MM.1S (cell line): ENCODE results near the gene PNMT.

Source experiments
- DNase-seq: peaks from one replicate; pipeline ENCODE4 v3.0.0-alpha.2; 2015
- H2AFZ ChIP-seq: fragments of 300-600 bp; sonication (generic); 2 replicates; pipeline ENCODE4 v1.6.0; 2016; ENCODE audit warnings: antibody characterized with exemption, low read length
- H3F3A ChIP-seq: fragments of 300-600 bp; sonication (generic); 2 replicates; pipeline ENCODE4 v1.6.1; 2016; ENCODE audit warnings: mild to moderate bottlenecking, antibody characterized with exemption, low read length, moderate library complexity, mixed read lengths; ENCODE audit not compliant: insufficient read depth
- H3K27ac ChIP-seq: fragments of 300-600 bp; sonication (generic); 2 replicates; pipeline ENCODE4 v1.5.1; 2016; ENCODE audit warnings: mild to moderate bottlenecking, low read length
- H3K27me3 ChIP-seq: fragments of 300-600 bp; sonication (generic); replicated peaks from 2 replicates; pipeline ENCODE4 v1.6.0; 2016; ENCODE audit warnings: low read length; ENCODE audit not compliant: insufficient read depth
- H3K36me3 ChIP-seq: fragments of 300-600 bp; sonication (generic); replicated peaks from 2 replicates; pipeline ENCODE4 v1.6.1; 2016; ENCODE audit warnings: mild to moderate bottlenecking, low read length, mixed read lengths; ENCODE audit not compliant: insufficient read depth
- H3K4me1 ChIP-seq: fragments of 300-600 bp; sonication (generic); 2 replicates; pipeline ENCODE4 v1.6.1; 2016; ENCODE audit warnings: low read length, mixed read lengths
- H3K4me2 ChIP-seq: fragments of 300-600 bp; sonication (generic); 2 replicates; pipeline ENCODE4 v1.6.0; 2016; ENCODE audit warnings: low read depth, low read length
- H3K4me3 ChIP-seq: fragments of 300-600 bp; sonication (generic); 2 replicates; pipeline ENCODE4 v1.5.1; 2016; ENCODE audit warnings: low read length, mixed read lengths
- H3K79me2 ChIP-seq: fragments of 300-600 bp; sonication (generic); 2 replicates; pipeline ENCODE4 v1.6.1; 2016; ENCODE audit warnings: mixed run types, low read length, mixed read lengths
- H3K9ac ChIP-seq: fragments of 300-600 bp; sonication (generic); 2 replicates; pipeline ENCODE4 v1.6.1; 2016; ENCODE audit warnings: low read length, mixed read lengths
- H3K9me2 ChIP-seq: fragments of 300-600 bp; sonication (generic); replicated peaks from 2 replicates; pipeline ENCODE4 v1.6.1; 2016; ENCODE audit warnings: mild to moderate bottlenecking, low read length, mixed read lengths; ENCODE audit not compliant: insufficient read depth
- H3K9me3 ChIP-seq: fragments of 300-600 bp; sonication (generic); replicated peaks from 2 replicates; pipeline ENCODE4 v1.6.1; 2016; ENCODE audit warnings: mild to moderate bottlenecking, low read length, mixed read lengths; ENCODE audit not compliant: insufficient read depth
- H4K20me1 ChIP-seq: fragments of 300-600 bp; sonication (generic); 2 replicates; pipeline ENCODE4 v1.6.1; 2016; ENCODE audit warnings: mild to moderate bottlenecking, low read length, moderate library complexity, mixed read lengths; ENCODE audit not compliant: insufficient read depth
- EZH2 ChIP-seq: fragments of 300-600 bp; sonication (generic); optimal IDR thresholded peaks from 2 replicates; pipeline ENCODE3; 2017; ENCODE audit warnings: low read depth, mild to moderate bottlenecking, antibody characterized with exemption, low read length, mixed read lengths
- EZH2phosphoT487 ChIP-seq: fragments of 300-600 bp; sonication (generic); IDR thresholded peaks from 2 replicates; pipeline ENCODE4 v1.6.1; 2018; ENCODE audit warnings: antibody characterized with exemption, low read length
- TF ChIP-seq, protein P1 (sequence below): fragments of 300-600 bp; sonication (generic); IDR thresholded peaks from 2 replicates; pipeline ENCODE4 v1.5.1; 2016; ENCODE audit warnings: antibody characterized with exemption, low read length, mixed read lengths

Gene PNMT

DNA sequence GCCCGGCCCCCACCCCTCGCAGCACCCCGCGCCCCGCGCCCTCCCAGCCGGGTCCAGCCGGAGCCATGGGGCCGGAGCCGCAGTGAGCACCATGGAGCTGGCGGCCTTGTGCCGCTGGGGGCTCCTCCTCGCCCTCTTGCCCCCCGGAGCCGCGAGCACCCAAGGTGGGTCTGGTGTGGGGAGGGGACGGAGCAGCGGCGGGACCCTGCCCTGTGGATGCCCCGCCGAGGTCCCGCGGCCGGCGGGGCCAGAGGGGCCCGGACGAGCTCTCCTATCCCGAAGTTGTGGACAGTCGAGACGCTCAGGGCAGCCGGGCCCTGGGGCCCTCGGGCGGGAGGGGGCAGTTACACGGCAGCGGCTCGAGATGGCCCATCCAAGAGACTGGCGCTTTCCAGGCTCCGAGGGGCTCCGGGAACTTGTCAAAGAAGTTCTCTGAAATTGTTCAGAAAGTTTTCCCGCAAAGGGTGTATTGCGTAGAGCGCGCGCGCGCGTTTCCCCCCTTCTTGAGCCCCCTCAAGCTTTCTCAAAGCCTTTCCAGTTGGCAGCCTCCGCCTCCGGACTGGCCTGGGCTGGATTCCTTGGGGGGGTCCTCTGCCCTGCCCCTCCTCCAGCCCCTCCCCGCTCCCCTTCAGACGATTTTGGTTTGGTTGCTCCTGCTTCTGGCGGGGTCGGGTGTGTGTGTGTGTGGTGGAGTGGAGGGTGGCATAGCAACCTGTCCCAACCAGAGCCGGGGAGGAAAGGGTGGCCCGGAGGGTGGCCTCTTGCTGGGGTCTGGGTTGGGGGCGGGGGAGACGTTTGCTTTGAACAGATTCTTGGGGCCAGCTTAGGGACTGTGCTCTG lies 32.1 kb downstream of the PNMT start:
- Histone ChIP-seq H4K20me1 (no peaks in the 10 kb centered on the region), H3K9me2 (no peaks in the 10 kb centered on the region), H3K4me3 (no peak overlapping the region), H3K4me1 (peaks cover 17% of the 10 kb centered on the region), H3K79me2 (no peaks in the 10 kb centered on the region), H3F3A (no peaks in the 10 kb centered on the region), H3K27me3 (no peaks in the 10 kb centered on the region), H3K9ac (no peak overlapping the region), H3K4me2 (no peak overlapping the region), H3K36me3 (no peaks in the 10 kb centered on the region), H3K9me3 (no peaks in the 10 kb centered on the region), H2AFZ (no peak overlapping the region), H3K27ac (no peak overlapping the region)
- no peak for DNase-seq
- TF ChIP-seq, protein P1, sequence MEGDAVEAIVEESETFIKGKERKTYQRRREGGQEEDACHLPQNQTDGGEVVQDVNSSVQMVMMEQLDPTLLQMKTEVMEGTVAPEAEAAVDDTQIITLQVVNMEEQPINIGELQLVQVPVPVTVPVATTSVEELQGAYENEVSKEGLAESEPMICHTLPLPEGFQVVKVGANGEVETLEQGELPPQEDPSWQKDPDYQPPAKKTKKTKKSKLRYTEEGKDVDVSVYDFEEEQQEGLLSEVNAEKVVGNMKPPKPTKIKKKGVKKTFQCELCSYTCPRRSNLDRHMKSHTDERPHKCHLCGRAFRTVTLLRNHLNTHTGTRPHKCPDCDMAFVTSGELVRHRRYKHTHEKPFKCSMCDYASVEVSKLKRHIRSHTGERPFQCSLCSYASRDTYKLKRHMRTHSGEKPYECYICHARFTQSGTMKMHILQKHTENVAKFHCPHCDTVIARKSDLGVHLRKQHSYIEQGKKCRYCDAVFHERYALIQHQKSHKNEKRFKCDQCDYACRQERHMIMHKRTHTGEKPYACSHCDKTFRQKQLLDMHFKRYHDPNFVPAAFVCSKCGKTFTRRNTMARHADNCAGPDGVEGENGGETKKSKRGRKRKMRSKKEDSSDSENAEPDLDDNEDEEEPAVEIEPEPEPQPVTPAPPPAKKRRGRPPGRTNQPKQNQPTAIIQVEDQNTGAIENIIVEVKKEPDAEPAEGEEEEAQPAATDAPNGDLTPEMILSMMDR: no peak
- TF ChIP-seq EZH2phosphoT487: no peak
- no peak for TF ChIP-seq EZH2

DNA sequence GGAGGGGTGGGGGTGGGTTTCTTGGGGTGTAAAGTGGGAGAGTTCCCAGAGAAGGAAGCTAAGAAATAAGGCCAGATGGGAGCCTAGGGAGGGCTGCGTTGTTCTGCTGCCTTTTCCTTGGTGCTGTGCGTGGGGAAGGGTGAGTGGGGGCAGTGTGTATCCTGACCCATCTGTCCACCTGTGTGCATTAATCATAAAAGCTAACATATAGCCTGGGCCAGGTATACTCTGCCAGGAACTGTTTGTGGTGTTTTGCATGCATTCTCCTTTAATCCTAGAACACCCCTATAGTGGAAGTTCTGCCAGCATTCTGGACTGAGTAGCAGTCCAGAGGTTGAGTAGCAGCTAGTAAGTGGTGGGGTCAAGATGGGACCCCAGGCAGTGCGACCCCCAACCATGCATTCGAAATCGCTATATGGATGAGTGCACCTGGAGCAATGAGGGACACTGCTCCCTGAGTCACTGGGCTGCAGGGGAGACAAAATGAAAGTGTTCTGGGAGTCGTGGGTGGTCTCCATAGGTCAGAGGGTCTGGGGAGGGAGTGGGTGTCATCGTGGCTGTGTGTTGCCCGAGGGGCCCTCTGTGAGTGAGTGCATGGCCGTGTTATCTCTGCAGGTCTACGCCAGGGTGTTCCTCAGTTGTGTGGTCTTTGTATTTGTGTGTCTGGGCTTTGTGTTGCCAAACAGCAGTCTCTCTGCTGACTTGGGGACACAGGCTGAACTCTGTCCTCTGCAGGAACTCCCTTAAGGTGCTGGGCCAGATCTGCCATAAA lies 32.9 kb downstream of the PNMT start:
- Histone ChIP-seq H3K4me2 (no peak overlapping the region), H3K27ac (no peak overlapping the region)
- no peak for DNase-seq

DNA sequence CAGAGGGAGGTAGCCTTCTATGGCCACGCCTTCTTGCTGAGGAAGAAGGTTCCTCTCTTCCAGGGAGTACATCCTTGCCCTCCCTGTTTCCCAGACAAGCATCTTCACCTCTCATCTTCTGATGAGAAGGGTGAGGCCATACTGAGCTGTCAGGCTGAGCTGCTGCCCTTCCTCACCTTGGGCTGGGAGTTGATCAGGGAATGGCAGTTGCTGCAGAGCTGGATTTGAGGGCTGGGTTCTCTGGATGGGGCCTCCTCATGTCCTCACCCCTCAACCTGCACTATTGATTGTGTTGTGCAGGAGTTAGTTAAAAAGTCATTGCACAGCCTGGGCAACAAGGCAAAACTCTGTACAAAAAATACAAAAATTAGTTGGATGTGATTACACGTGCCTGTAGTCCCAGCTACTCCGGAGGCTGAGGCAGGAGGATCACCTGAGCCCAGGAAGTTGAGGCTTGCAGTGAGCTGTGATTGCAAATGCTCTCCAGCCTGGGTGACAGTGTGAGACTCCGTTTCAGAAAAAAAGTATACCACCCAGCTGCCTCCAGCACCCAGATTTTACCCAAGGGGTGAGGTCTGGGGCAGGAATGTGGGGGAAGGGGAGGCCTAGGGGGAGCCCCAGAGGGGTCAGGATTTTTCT lies 33.6 kb downstream of the PNMT start:
- no peak for DNase-seq
- Histone ChIP-seq H3K4me3 (no peak overlapping the region), H4K20me1 (no peaks in the 10 kb centered on the region), H2AFZ (no peak overlapping the region), H3K4me1 (peaks cover 21% of the 10 kb centered on the region), H3K9ac (no peak overlapping the region), H3K27me3 (no peaks in the 10 kb centered on the region), H3K9me3 (no peaks in the 10 kb centered on the region), H3K79me2 (no peaks in the 10 kb centered on the region), H3K4me2 (no peak overlapping the region), H3F3A (no peaks in the 10 kb centered on the region), H3K27ac (no peak overlapping the region), H3K36me3 (no peaks in the 10 kb centered on the region), H3K9me2 (no peaks in the 10 kb centered on the region)
- TF ChIP-seq, protein P1: no peak

More for the DNA sequence above, 32.9 kb downstream of the PNMT start:
- H3K9me2 ChIP-seq: no peaks in the 10 kb centered on the region
- TF ChIP-seq, protein P1: no peak
- TF ChIP-seq EZH2 (no peak), EZH2phosphoT487 (no peak)
- H3K36me3 ChIP-seq: no peaks in the 10 kb centered on the region
- no peak overlapping the region for H3K9ac ChIP-seq
- peaks cover 17% of the 10 kb centered on the region for H3K4me1 ChIP-seq
- no peak overlapping the region for H3K4me3 ChIP-seq
- H3K79me2 ChIP-seq: no peaks in the 10 kb centered on the region
- H3K9me3 ChIP-seq: no peaks in the 10 kb centered on the region
- H4K20me1 ChIP-seq: no peaks in the 10 kb centered on the region
- no peaks in the 10 kb centered on the region for H3K27me3 ChIP-seq
- no peak overlapping the region for H2AFZ ChIP-seq
- no peaks in the 10 kb centered on the region for H3F3A ChIP-seq
